Esophagus muscularis mucosa (tissue), 4 donors: ENCODE data around the gene CCDC40. TPM values are rescaled to one million over a fixed set of nuclear protein-coding genes. Genes with fewer than 3 reads are reported as not detected.

Experiments used
- DNase-seq: peaks from one replicate; pipeline ENCODE4 v3.0.0-alpha.2; 2017; ENCODE audit errors: extremely low spot score
- H3K27ac ChIP-seq, 4 donors: fragments of 200-600 bp; sonication (generic); replicated peaks in 1 of 4; 1 replicate in 3 of 4; 2 replicates in 1 of 4; pipeline ENCODE4 v1.5.1; 2016 to 2019; ENCODE audit warnings: mild to moderate bottlenecking in 1 of 4
- H3K27me3 ChIP-seq, 4 donors: fragments of 200-600 bp; sonication (generic); one replicate each; pipeline versions ENCODE4 v1.5.1 to v1.6.0; 2016 to 2019
- H3K36me3 ChIP-seq, 4 donors: fragments of 200-600 bp; sonication (generic); one replicate each; pipeline ENCODE4 v1.5.1; 2016 to 2019
- H3K4me1 ChIP-seq, 4 donors: fragments of 200-600 bp; sonication (generic); one replicate each; pipeline ENCODE4 v1.5.1; 2016 to 2019
- H3K4me3 ChIP-seq, 4 donors: fragments of 200-600 bp; sonication (generic); 1 replicate in 2 of 4; 2 replicates in 2 of 4; pipeline ENCODE4 v1.5.1; 2016 to 2019; ENCODE audit warnings: mild to moderate bottlenecking in 4 of 4, moderate library complexity in 1 of 4
- H3K9me3 ChIP-seq, 4 donors: fragments of 200-600 bp; sonication (generic); 1 replicate in 3 of 4; 2 replicates in 1 of 4; pipeline ENCODE4 v1.5.1; 2016 to 2019
- EP300 ChIP-seq: sonication (generic); formaldehyde crosslinking; IDR thresholded peaks from one replicate; pipeline ENCODE4 v1.6.1; 2017; ENCODE audit warnings: antibody characterized with exemption
- POLR2A ChIP-seq: fragments of 450-650 bp; IDR thresholded peaks from one replicate; pipeline ENCODE4 v1.6.1; 2017; ENCODE audit warnings: antibody characterized with exemption, moderate library complexity, mild to moderate bottlenecking, low read depth
- POLR2AphosphoS5 ChIP-seq, 2 donors: sonication (generic); formaldehyde crosslinking; IDR thresholded peaks; one replicate each; pipeline ENCODE4 v1.6.1; 2017; ENCODE audit warnings: antibody characterized with exemption in 2 of 2
- WGBS: methylation state at CpG from one replicate; pipeline ENCODE4 v1.1.5; 2018; 5-methylcytosine and 5-hydroxymethylcytosine counted together
- intact Hi-C: fragments of 100-400 bp; cut with DNase I; formaldehyde crosslinking; loops from one replicate; pipeline ENCODE4 v1.15.1; 2023
- total RNA-seq, 4 donors: library from RNA; depleted of rRNA; stranded (reverse); fragments of >200 nt; gene quantifications; one replicate each; pipeline versions ENCODE4 v1.1.0 to v1.2.1, GENCODE V29; 2016
- TF ChIP-seq, protein P1 (sequence below), 3 experiments: fragments of 200-600 bp in 2 of 3; fragments of 450-650 bp in 1 of 3; sonication (generic) in 2 of 3; IDR thresholded peaks; one replicate each; pipeline ENCODE4 v1.5.1; 2017 to 2019; ENCODE audit warnings: antibody characterized with exemption in 3 of 3, mild to moderate bottlenecking in 2 of 3, moderate library complexity in 1 of 3

The CCDC40 gene
- total RNA-seq, 4 donors from 2014 or later = 4.9 to 9.5 (median 7.8) TPM

DNA sequence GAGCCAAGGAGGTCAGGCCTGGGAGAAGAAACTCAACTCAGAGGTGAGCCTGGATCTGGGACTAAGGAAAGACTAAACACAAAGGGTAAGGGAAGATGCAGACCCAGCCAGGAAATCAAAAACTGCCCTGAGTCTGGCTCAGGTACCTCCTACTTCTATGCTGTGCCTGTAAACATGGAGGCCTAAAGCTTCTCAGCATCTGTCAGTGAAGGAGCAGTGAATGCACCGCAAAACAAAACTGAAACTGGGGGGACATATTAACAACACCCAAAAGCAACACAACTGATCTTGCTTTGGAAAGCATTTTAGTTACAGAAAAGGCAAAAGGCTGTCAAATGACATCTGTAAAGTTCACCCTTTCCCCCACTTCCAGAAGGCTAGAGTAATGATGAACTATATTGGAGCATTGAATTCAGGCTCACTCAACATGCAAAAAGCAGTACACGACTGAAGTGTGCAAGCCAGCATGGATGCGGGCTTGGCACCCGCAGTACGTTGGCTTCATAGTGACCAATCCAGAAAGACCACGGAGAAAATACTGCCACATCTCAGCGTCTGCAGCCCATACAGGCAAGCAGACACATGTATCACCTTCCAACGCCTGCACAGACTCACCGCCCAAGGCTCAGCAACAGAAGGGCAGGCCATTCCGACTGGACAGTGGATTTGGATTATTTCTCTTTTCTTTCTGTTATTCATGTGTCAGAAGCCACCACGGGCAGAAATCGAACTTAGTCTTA is 4.6 kb upstream of the CCDC40 start:
- intact Hi-C loops = no loop called here
- 94% methylated on average over 12 of the region's 12 CpGs for WGBS
- H3K27ac ChIP-seq = no peak overlapping the region
- no peaks in the 10 kb centered on the region for H3K27me3 ChIP-seq
- H3K9me3 ChIP-seq = no peaks in the 10 kb centered on the region
- peaks cover 20 to 62% (median 54%) of the 10 kb centered on the region in 4 donors for H3K4me1 ChIP-seq
- DNase-seq = no peak
- TF ChIP-seq, protein P1, sequence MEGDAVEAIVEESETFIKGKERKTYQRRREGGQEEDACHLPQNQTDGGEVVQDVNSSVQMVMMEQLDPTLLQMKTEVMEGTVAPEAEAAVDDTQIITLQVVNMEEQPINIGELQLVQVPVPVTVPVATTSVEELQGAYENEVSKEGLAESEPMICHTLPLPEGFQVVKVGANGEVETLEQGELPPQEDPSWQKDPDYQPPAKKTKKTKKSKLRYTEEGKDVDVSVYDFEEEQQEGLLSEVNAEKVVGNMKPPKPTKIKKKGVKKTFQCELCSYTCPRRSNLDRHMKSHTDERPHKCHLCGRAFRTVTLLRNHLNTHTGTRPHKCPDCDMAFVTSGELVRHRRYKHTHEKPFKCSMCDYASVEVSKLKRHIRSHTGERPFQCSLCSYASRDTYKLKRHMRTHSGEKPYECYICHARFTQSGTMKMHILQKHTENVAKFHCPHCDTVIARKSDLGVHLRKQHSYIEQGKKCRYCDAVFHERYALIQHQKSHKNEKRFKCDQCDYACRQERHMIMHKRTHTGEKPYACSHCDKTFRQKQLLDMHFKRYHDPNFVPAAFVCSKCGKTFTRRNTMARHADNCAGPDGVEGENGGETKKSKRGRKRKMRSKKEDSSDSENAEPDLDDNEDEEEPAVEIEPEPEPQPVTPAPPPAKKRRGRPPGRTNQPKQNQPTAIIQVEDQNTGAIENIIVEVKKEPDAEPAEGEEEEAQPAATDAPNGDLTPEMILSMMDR (IDR thresholded peaks at IDR 0.05) = no peak
- TF ChIP-seq POLR2A (no peak), POLR2AphosphoS5 (IDR thresholded peaks at IDR 0.05) (no peak), EP300 (no peak)
- no peaks in the 10 kb centered on the region for H3K36me3 ChIP-seq
- no peak overlapping the region for H3K4me3 ChIP-seq

DNA sequence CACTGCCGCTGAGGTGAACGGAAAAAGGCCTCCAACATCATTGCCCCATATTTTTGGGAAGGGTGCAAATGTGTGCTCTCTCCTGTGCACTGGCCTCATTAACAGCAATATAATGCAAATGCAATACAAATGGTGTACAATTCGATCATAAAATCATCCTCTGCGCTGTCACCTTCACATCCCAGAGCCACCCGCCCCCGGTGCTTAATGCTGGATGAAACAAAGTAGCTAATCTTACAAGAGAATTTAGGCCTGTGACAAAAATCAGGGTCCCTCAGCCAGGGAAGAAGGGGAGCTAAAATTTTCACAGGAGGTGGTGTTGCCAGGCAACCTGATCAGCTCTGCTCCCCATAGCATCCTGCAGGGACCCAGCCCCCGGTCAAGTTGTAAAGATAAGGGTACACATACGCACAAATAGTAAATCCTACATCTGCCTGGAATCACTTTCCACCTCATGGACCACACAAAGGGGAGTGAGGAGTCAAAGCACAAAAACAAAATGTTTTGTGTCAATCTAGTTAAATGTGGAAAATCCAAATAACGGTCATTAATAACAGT is 3.7 kb upstream of the CCDC40 start:
- intact Hi-C loops = no loop called here
- 95% methylated on average over 9 of the region's 9 CpGs for WGBS
- peaks cover 25 to 65% (median 54%) of the 10 kb centered on the region in 4 donors for H3K4me1 ChIP-seq

DNA sequence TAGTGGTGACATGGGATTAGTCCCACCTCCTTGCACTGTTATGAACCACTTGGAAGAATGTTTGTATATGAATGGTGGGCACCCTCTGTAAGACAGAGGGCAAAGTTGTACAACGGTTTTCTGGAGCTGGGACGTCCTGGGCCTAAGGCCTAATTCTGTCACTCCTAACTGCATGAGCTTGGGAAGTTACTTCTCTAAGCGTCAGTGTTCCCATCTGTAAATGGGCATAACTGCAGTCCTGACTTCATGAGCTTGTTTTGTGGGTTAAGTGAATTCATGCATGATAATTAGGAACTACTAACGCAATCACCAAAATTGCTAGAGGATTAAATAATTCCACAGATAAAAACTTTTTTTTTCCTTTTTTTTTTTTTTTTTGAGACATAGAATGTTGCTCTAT is 2.6 kb upstream of the CCDC40 start:
- TF ChIP-seq, protein P1 (IDR thresholded peaks at IDR 0.05) = no peak
- TF ChIP-seq POLR2AphosphoS5 (IDR thresholded peaks at IDR 0.05) (no peak), EP300 (no peak), POLR2A (no peak)
- H3K4me1 ChIP-seq = peaks cover 25 to 54% (median 42%) of the 10 kb centered on the region in 4 donors
- DNase-seq = no peak
- no peak overlapping the region for H3K4me3 ChIP-seq
- intact Hi-C loops = no loop called here
- 93% methylated on average over 4 of the region's 4 CpGs for WGBS
- H3K27me3 ChIP-seq = no peaks in the 10 kb centered on the region
- H3K9me3 ChIP-seq = no peaks in the 10 kb centered on the region
- H3K27ac ChIP-seq = no peak overlapping the region
- no peaks in the 10 kb centered on the region for H3K36me3 ChIP-seq

More for the DNA sequence above, 3.7 kb upstream of the CCDC40 start:
- no peak overlapping the region for H3K27ac ChIP-seq
- H3K27me3 ChIP-seq = no peaks in the 10 kb centered on the region
- DNase-seq = no peak
- no peak for TF ChIP-seq POLR2A
- no peak for TF ChIP-seq POLR2AphosphoS5 (IDR thresholded peaks at IDR 0.05)
- TF ChIP-seq, protein P1 (IDR thresholded peaks at IDR 0.05) = no peak
- TF ChIP-seq EP300 = no peak
- H3K36me3 ChIP-seq = no peaks in the 10 kb centered on the region
- H3K9me3 ChIP-seq = no peaks in the 10 kb centered on the region
- no peak overlapping the region for H3K4me3 ChIP-seq

DNA sequence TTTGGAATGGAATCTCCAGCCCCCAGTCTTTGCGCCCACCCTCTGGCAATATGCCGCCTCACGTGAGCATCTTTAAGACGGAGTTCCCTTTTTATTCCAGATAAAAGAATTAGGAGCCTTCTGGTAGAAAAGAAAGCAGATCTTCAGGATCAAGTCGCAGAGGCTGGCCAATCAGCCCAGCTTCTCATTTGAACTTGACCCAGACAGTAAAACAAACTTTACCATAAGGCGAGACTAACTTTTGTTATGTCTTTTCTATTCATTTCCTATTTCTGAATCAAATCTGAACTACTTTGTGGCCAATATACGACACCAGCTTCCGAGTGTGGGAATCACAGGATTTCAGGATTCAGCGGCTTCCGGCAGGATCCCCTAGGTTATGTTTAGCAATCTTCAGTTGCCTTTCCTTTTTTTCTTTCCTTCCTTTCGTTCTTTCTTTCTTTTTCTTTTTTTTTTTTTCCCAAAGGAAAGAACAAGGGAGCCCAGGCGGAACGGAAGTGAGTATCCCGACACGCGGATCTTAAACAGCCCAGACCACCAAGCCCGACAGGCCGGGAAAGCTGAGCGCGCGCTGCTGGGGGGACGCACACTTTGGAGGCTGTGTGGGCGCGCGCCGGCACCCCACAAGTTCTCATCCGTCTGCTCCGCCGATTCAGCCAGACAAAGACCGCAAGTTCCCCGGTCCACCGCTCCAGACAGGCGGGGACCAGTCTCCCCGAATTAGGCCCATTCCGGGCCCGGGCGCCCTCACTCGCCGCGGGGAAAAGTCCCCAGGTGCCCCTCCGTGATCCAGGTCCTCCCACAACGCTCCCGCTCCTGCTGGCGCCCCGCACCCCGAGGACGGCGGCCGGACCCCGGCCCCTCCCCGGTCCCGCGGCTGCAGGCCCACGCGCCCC is 1.4 kb upstream of the CCDC40 start:
- 1% methylated on average over 30 of the region's 55 CpGs for WGBS
- peak overlapping the region; percentile 79 to 92 (median 87) for H3K4me3 ChIP-seq
- peaks cover 0 to 4% (median 1%) of the 10 kb centered on the region in 4 donors for H3K36me3 ChIP-seq
- DNase-seq = no peak
- peak overlapping the region; percentile 81 to 94 (median 89) for H3K27ac ChIP-seq
- H3K9me3 ChIP-seq = no peaks in the 10 kb centered on the region
- peaks cover 13 to 42% (median 30%) of the 10 kb centered on the region in 4 donors for H3K4me1 ChIP-seq
- TF ChIP-seq, protein P1 (IDR thresholded peaks at IDR 0.05) = no peak
- TF ChIP-seq POLR2A (no peak), POLR2AphosphoS5 (IDR thresholded peaks at IDR 0.05) (no peak), EP300 (no peak)
- H3K27me3 ChIP-seq = no peaks in the 10 kb centered on the region
- intact Hi-C loops = no loop called here
